ENCODE data around the gene KCNQ1. TPM values are rescaled to one million over a fixed set of nuclear protein-coding genes. Genes with fewer than 3 reads are reported as not detected.

Gene KCNQ1
- total RNA-seq, 1 donor from 2014 or later = 7.9 TPM

GRCh38 chr11:2549876-2550605 lies 105.2 kb downstream of the KCNQ1 start:
- no peak for DNase-seq (ENCODE audit: low spot score)

- no peak for DNase-seq (ENCODE audit: low spot score)
These were observed 105.8 kb downstream of the KCNQ1 start for GRCh38 chr11:2550606-2550970.

GRCh38 chr11:2551131-2551530 lies 106.3 kb downstream of the KCNQ1 start:
- DNase-seq (ENCODE audit: low spot score) = no peak

- DNase-seq (ENCODE audit: low spot score) = no peak
These were observed 107.4 kb downstream of the KCNQ1 start for GRCh38 chr11:2552210-2552609.

GRCh38 chr11:2553198-2553597 lies 108.4 kb downstream of the KCNQ1 start:
- no peak for DNase-seq (ENCODE audit: low spot score)

- no peak for DNase-seq (ENCODE audit: low spot score)
These were observed 109.1 kb downstream of the KCNQ1 start for GRCh38 chr11:2553886-2554285.

- peak; percentile 58 for DNase-seq (ENCODE audit: low spot score)
These were observed 109.8 kb downstream of the KCNQ1 start for GRCh38 chr11:2554338-2555207.

- peak; percentile 56 for DNase-seq (ENCODE audit: low spot score)
These were observed 110.5 kb downstream of the KCNQ1 start for GRCh38 chr11:2555336-2555735.

GRCh38 chr11:2555891-2556290 lies 111.1 kb downstream of the KCNQ1 start:
- DNase-seq (ENCODE audit: low spot score) = no peak

GRCh38 chr11:2557381-2557780 lies 112.6 kb downstream of the KCNQ1 start:
- no peak for DNase-seq (ENCODE audit: low spot score)

- no peak for DNase-seq (ENCODE audit: low spot score)
These were observed 113.6 kb downstream of the KCNQ1 start for GRCh38 chr11:2558397-2558796.

GRCh38 chr11:2558861-2559526 lies 114.2 kb downstream of the KCNQ1 start:
- no peak for DNase-seq (ENCODE audit: low spot score)

GRCh38 chr11:2559527-2560311 lies 114.9 kb downstream of the KCNQ1 start:
- no peak for DNase-seq (ENCODE audit: low spot score)

- DNase-seq (ENCODE audit: low spot score) = no peak
These were observed 117.1 kb downstream of the KCNQ1 start for GRCh38 chr11:2561696-2562581.

GRCh38 chr11:2562890-2563212 lies 118.0 kb downstream of the KCNQ1 start:
- DNase-seq (ENCODE audit: low spot score) = no peak

- no peak for DNase-seq (ENCODE audit: low spot score)
These were observed 118.6 kb downstream of the KCNQ1 start for GRCh38 chr11:2563213-2564007.

- no peak for DNase-seq (ENCODE audit: low spot score)
These were observed 119.3 kb downstream of the KCNQ1 start for GRCh38 chr11:2564008-2564530.

- DNase-seq (ENCODE audit: low spot score) = no peak
These were observed 120.0 kb downstream of the KCNQ1 start for GRCh38 chr11:2564588-2565425.

All from umbilical cord (tissue), 2 donors.